GM18517 (cell line): ENCODE results near the gene BDKRB2.

ENCODE experiments used
- ATAC-seq: cut with Tn5 transposase; IDR thresholded peaks from one replicate; pipeline ENCODE4 v1.9.1; 2021; ENCODE audit warnings: mild to moderate bottlenecking, moderate library complexity; ENCODE audit not compliant: unreplicated experiment

BDKRB2 gene

DNA sequence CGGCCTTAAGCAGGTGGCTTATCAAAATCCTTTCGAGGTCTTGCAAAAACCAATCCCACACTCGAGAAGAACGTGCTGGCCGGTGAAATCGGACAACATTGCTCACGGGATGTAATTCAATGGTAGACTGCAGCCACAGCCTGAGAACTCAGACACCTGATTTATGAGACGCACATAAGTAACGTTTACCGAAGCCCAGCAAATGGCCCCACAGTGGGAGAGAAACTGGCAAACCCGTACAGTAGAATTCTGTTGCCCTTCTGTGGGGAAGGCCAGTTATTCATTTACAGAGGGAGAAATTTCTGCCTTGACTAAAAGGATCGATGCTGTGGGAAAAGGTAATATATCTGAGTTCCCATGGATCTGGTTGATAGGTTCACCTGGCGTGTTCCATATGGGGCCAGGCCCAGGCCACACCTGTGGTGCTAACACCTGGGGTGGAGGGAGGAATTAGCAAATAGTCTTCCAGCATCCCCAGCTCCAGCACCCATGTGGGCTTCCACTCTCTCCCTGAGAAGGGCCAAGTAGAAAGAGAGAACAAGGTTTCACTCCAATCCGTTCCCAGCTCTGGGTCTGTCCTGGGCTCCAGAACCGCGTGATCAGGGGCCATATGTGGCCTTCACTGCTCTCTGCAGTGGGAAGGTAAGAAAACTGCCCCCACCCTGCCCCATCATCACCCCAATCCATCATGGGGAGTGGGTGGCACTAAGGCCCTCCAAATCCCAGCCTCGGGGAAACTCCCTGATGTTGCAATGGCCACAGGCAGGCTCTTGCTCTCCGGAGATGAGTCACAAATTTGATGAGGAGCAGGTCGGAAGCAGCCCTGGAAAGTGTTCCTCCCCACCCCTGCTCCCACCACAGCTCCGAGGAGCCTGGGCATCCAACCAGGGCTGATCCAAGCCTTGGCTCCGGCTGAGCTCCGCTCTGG, 64.1 kb downstream of the BDKRB2 start:
- no peak for ATAC-seq

- ATAC-seq: no peak
Measured at GRCh38 chr14:96269359-96269710, 64.7 kb downstream of the BDKRB2 start.

GRCh38 chr14:96270565-96271420, 66.2 kb downstream of the BDKRB2 start:
- ATAC-seq: no peak

DNA sequence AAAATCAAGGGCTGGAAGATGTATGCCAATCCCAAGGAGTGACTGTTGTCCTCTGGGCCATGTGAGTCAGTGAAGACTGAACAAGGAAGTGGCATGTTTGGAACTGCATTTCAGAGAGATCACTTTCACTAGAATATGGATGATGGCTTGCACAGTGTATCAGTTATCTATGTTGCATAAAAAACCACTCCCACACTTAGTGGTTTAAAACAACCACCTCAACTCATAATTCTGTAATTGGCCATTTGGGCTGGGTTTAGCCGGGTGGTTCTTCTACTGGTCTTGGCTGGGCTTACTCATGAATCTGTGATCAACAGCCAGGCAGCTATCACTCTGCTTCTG, 66.8 kb downstream of the BDKRB2 start:
- no peak for ATAC-seq

DNA sequence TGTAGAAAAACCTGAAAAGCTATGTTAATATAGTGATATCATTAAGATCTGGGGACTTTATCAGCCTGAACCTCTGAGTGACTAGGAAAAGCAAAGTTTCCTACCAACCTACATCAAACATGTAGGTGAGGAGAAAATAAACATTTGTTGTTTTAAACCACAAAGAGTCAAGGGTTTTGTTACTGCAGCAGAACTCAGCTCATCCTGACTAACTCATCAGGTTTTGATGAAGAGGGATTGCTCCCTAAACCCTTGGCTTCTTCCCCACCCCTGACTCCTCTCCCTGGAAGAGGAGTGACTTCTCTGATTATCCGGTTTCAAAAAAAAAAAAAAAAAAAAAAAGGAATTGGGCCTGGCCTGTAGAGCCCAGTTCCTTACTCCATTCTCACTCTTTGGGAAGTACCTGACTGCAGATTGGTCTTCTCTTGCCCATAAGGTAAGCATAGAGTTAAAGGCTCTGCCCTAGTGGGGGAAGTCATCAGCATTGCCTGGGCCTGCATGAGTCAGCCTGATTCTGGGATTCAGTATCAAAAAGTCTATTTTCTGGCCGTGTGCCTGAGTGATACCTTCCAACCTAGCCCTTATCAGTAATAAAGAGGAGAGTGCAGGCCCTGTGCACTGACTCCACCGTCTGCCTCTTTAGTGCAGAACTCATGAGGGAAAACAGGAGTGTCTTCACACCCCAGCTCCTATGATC, 68.3 kb downstream of the BDKRB2 start:
- no peak for ATAC-seq

- ATAC-seq: no peak
Measured at GRCh38 chr14:96273629-96274028, 69.0 kb downstream of the BDKRB2 start.

DNA sequence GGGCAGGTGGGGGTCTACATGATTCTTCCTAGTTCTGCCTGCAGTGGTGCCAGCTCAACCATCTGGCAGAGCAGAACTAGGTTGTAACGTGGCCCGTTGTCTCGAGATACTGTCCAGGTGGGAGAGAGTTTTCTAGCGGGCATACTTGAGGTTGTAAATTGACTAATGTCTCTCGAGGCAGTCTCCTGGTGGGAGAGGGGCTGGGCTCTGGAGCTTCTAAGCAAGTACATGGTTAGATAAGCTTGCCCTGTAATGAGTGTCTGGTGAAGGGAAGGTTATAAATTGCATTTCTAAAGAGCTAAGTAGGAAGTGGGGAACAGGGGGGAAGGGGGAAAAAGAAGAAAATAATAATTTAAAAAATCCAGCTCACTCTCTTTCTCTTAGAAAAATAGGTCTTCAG, 69.5 kb downstream of the BDKRB2 start:
- no peak for ATAC-seq

- no peak for ATAC-seq
Measured at GRCh38 chr14:96274543-96274942, 69.9 kb downstream of the BDKRB2 start.

DNA sequence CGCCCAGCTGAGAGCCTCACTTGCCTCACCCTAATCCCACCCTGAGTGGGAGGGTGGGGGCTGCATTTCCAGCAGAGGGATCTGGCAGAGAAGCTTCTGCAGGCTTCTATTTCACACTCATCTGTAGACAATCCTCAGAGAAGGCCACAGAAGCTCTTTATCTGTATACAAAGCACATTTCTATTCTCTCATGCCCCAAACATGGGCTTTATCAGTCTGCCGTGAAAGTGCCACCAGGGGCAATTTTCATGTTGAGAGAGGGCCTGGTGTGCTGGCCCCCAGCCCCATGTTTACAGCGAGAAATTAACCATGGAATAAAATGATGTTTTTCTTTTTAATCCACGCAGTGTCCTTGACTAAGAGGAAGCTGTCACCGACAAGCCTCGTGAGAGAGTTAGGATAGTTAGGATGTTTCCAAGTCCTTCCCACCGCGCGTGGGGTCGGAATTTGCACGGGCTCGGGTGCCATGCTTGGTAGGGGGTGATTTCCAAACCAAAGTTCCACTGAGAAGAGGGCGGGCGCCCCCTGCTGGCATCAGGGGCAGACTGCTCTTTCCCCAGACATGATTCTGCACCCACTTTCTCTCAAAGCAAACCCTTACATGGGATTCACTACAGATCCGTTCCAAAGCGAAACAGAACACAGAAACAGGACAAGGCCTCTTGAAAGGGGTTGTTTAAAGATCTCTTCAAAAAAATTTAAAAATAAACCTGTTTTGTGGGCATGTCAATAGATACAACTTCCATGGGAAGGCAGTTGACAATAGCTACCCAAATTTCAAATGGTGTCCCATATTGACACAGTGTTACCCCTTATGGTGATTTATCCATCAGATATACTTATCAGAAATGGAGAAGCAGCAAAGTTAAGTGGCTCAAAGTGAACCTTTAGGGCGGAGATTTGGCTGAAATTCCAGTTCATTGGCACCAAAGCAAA, 70.8 kb downstream of the BDKRB2 start:
- ATAC-seq: no peak

GRCh38 chr14:96277890-96278289, 73.3 kb downstream of the BDKRB2 start:
- no peak for ATAC-seq

- no peak for ATAC-seq
Measured at GRCh38 chr14:96279564-96279963, 74.9 kb downstream of the BDKRB2 start.

- ATAC-seq: no peak
Measured at GRCh38 chr14:96280104-96280503, 75.5 kb downstream of the BDKRB2 start.

- ATAC-seq: no peak
Measured at GRCh38 chr14:96281486-96281885, 76.8 kb downstream of the BDKRB2 start.

DNA sequence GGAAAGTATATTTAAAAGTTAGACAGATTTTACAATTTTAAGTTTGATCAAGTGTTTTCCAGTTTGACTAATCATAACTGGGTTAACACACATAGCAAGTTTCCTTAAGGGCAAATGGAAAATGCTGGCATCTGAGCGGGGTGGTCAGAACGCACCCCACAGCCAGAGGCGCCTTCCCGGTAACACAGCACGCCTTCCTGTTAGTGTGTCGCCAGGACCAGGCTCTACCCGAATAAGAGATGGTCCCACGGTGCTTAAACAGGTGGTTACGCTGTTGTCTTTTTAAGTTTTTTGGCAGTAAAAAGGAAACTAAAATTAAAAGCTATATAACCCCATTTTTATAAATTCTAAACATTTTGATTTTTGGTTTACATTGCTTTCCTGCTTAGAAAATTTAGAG, 79.4 kb downstream of the BDKRB2 start:
- ATAC-seq: no peak

- no peak for ATAC-seq
Measured at GRCh38 chr14:96284430-96284829, 79.8 kb downstream of the BDKRB2 start.

DNA sequence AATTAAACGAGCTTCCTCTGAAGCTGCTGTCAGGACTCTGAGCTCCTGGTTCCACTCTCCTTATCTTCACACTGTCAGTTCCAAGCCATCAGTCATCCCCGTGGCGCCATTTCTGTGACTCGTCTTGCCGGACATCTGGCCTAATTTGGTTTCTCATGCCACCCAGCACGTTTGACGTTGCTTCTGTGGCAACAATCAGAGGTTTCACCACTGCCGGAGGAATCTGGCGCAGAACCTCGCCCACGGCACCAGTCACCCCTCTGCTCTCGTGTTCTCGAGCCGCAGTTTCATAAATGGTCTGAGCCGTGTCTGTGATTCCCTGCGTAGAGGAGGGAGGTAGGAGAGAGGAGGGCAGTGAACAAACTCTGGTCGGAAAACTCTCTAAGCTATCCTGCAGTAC, 81.0 kb downstream of the BDKRB2 start:
- no peak for ATAC-seq

DNA sequence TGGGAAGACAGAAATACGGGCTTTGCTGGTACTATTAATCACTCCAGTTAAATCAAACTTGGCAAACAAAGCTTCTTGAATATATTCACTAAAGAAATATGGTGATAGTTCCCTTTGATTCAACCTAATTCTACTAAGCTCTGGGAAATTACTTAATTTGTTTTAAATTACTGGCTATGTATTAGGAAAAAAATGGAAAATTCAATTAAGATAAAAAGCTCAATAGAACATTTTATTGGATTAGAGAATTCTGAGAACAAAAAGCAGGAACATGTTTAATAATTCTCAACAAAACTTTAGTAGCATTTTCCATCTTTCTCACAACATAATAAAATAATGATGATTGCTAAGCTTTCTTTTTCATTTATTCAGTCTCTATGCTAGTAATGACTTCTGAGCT, 81.6 kb downstream of the BDKRB2 start:
- ATAC-seq: no peak

GRCh38 chr14:96287856-96288255, 83.2 kb downstream of the BDKRB2 start:
- ATAC-seq: no peak
